Measurements from ENCODE around the gene CDK12. TPM values are rescaled to one million over a fixed set of nuclear protein-coding genes. Genes with fewer than 3 reads are reported as not detected.
"Not testable (repeated sequence)": the region's sequence is repeated elsewhere in the genome, so short reads cannot be mapped to it uniquely, and the experiment has no call there.

The CDK12 gene
- total and polyA plus RNA-seq, 2 donors (not counting 1 experiment from before 2014, with no cell fraction given): 19.4 to 24.9 TPM

DNA sequence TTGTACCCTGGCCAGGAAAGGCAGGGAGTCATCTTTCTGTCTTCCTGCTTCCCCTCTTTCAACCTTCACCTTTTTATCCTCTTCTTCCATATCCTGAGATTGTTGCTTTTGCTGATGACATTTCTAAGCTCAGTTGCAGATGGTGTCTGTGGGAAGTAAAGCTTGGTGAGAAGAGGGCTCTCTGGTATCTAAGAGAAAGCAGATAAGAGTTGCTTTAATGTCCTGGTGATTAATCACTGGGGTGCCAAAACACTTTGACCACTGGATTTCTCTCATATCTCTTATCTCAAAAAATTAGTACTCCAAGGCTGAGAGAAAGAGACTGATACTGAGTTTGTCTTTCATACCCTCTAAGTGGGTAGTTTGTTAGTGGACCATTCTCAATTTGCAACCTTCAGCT lies 75.2 kb downstream of the CDK12 start:
- no peak overlapping the region for H3K4me2 ChIP-seq (ENCODE audit: extremely low read depth, insufficient read depth, low read length)
- no peaks in the 10 kb centered on the region for H3K36me3 ChIP-seq (ENCODE audit: control insufficient read depth, insufficient read depth, low read length)
- H3K9me3 ChIP-seq (ENCODE audit: control insufficient read depth, insufficient read depth, low read depth, low read length): no peaks in the 10 kb centered on the region
- no peak for DNase-seq (ENCODE audit: low read depth in 2 of 2)
- H3K27me3 ChIP-seq (ENCODE audit: control insufficient read depth, insufficient read depth, low read length): no peaks in the 10 kb centered on the region
- TF ChIP-seq, protein P1, sequence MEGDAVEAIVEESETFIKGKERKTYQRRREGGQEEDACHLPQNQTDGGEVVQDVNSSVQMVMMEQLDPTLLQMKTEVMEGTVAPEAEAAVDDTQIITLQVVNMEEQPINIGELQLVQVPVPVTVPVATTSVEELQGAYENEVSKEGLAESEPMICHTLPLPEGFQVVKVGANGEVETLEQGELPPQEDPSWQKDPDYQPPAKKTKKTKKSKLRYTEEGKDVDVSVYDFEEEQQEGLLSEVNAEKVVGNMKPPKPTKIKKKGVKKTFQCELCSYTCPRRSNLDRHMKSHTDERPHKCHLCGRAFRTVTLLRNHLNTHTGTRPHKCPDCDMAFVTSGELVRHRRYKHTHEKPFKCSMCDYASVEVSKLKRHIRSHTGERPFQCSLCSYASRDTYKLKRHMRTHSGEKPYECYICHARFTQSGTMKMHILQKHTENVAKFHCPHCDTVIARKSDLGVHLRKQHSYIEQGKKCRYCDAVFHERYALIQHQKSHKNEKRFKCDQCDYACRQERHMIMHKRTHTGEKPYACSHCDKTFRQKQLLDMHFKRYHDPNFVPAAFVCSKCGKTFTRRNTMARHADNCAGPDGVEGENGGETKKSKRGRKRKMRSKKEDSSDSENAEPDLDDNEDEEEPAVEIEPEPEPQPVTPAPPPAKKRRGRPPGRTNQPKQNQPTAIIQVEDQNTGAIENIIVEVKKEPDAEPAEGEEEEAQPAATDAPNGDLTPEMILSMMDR (conservative IDR thresholded peaks at IDR 0.05 in 1 of 2, IDR thresholded peaks at IDR 0.05 in 1 of 2; ENCODE audit: low read depth in 1 of 2, low read length in 2 of 2): no peak
- no peak for TF ChIP-seq EZH2 (IDR thresholded peaks at IDR 0.05; ENCODE audit: low read length, missing control alignments)
- H3K4me1 ChIP-seq (ENCODE audit: control insufficient read depth, extremely low read depth, insufficient read depth, low read length): no peaks in the 10 kb centered on the region
- no peaks in the 10 kb centered on the region for H3K79me2 ChIP-seq (ENCODE audit: control insufficient read depth, insufficient read depth, low read length)
- H2AFZ ChIP-seq (ENCODE audit: low read length): no peak overlapping the region
- H3K9ac ChIP-seq (ENCODE audit: insufficient read depth, low read length): no peak overlapping the region
- H3K4me3 ChIP-seq (replicated peaks in 1 of 4; ENCODE audit: control extremely low read depth in 1 of 4, insufficient read depth in 1 of 4, low read depth in 3 of 4, low read length in 4 of 4): no peak overlapping the region
- H4K20me1 ChIP-seq (ENCODE audit: control insufficient read depth, extremely low read depth, insufficient read depth, low read length): peaks cover 2% of the 10 kb centered on the region
- no peak overlapping the region for H3K27ac ChIP-seq (ENCODE audit: insufficient read depth, low read length)

DNA sequence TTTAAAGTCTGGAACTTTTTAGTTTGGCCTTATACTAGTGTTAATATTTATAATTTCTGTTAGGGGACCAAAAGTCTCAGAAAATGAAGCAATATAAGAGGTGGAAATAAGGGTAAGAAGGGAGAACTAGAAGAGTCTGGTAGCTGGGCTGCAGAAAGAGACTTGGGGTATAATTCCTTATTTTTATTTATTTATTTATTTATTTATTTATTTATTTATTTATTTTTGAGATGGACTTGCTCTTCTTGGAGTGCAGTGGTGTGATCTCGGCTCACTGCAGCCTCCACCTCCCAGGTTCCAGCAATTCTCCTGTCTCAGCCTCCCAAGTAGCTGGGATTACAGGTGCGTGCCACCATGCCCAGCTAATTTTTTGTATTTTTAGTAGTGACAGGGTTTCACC lies 76.1 kb downstream of the CDK12 start:
- H3K79me2 ChIP-seq (ENCODE audit: control insufficient read depth, insufficient read depth, low read length); H3K27me3 ChIP-seq (ENCODE audit: control insufficient read depth, insufficient read depth, low read length); H3K4me3 ChIP-seq (replicated peaks in 1 of 4; ENCODE audit: control extremely low read depth in 1 of 4, insufficient read depth in 1 of 4, low read depth in 3 of 4, low read length in 4 of 4); H3K4me2 ChIP-seq (ENCODE audit: extremely low read depth, insufficient read depth, low read length); DNase-seq (ENCODE audit: low read depth in 2 of 2); H3K9ac ChIP-seq (ENCODE audit: insufficient read depth, low read length); H3K27ac ChIP-seq (ENCODE audit: insufficient read depth, low read length); H3K9me3 ChIP-seq (ENCODE audit: control insufficient read depth, insufficient read depth, low read depth, low read length); H2AFZ ChIP-seq (ENCODE audit: low read length); H3K4me1 ChIP-seq (ENCODE audit: control insufficient read depth, extremely low read depth, insufficient read depth, low read length); H3K36me3 ChIP-seq (ENCODE audit: control insufficient read depth, insufficient read depth, low read length); H4K20me1 ChIP-seq (ENCODE audit: control insufficient read depth, extremely low read depth, insufficient read depth, low read length): not testable (repeated sequence)

DNA sequence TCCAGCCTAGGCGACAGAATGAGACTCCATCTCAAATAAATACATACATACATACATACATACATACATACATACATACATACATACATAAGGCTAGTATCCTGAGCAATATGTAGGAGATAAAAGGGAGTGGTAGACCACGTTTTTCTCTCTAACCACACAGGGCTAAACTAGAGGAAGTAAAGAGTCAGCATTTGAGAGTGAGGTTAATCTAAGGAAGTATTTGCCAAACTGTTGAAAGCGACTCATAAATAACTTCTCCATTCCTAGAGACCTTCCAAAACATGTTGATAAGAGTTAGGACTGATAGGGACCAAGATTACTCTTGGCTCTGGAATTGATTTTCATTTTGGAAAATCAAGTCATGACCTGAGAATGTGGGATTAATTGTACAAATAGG lies 77.6 kb downstream of the CDK12 start:
- H3K36me3 ChIP-seq (ENCODE audit: control insufficient read depth, insufficient read depth, low read length): no peaks in the 10 kb centered on the region
- no peak for TF ChIP-seq EZH2 (IDR thresholded peaks at IDR 0.05; ENCODE audit: low read length, missing control alignments)
- TF ChIP-seq, protein P1 (conservative IDR thresholded peaks at IDR 0.05 in 1 of 2, IDR thresholded peaks at IDR 0.05 in 1 of 2; ENCODE audit: low read depth in 1 of 2, low read length in 2 of 2): no peak
- no peak overlapping the region for H2AFZ ChIP-seq (ENCODE audit: low read length)
- H4K20me1 ChIP-seq (ENCODE audit: control insufficient read depth, extremely low read depth, insufficient read depth, low read length): peaks cover 2% of the 10 kb centered on the region
- no peak overlapping the region for H3K9ac ChIP-seq (ENCODE audit: insufficient read depth, low read length)
- no peaks in the 10 kb centered on the region for H3K79me2 ChIP-seq (ENCODE audit: control insufficient read depth, insufficient read depth, low read length)
- H3K9me3 ChIP-seq (ENCODE audit: control insufficient read depth, insufficient read depth, low read depth, low read length): no peaks in the 10 kb centered on the region
- DNase-seq (ENCODE audit: low read depth in 2 of 2): peak in 1 of 2 donors; percentile 29
- H3K27ac ChIP-seq (ENCODE audit: insufficient read depth, low read length): no peak overlapping the region
- no peak overlapping the region for H3K4me3 ChIP-seq (replicated peaks in 1 of 4; ENCODE audit: control extremely low read depth in 1 of 4, insufficient read depth in 1 of 4, low read depth in 3 of 4, low read length in 4 of 4)
- no peaks in the 10 kb centered on the region for H3K4me1 ChIP-seq (ENCODE audit: control insufficient read depth, extremely low read depth, insufficient read depth, low read length)
- no peaks in the 10 kb centered on the region for H3K27me3 ChIP-seq (ENCODE audit: control insufficient read depth, insufficient read depth, low read length)
- H3K4me2 ChIP-seq (ENCODE audit: extremely low read depth, insufficient read depth, low read length): no peak overlapping the region

Data from fibroblast of lung (primary cell).